SK-N-SH treated with all-trans-retinoic acid at 6 μM for 48 hours (cell line): ENCODE results near the gene EPS8.

Experiments
- CSRNP3 ChIP-seq: fragments of 250-450 bp; sonication (Bioruptor Pico); IDR thresholded peaks from 2 replicates; pipeline ENCODE4 v1.5.1; 2021; ENCODE audit warnings: mild to moderate bottlenecking, moderate library complexity
- ZC3H10 ChIP-seq: fragments of 250-450 bp; sonication (Bioruptor Pico); IDR thresholded peaks from 2 replicates; pipeline ENCODE4 v1.5.1; 2021; ENCODE audit warnings: mild to moderate bottlenecking, moderate library complexity
- ZNF70 ChIP-seq: fragments of 450-650 bp; formaldehyde crosslinking; IDR thresholded peaks from 2 replicates; pipeline ENCODE4 v1.5.0; 2020; ENCODE audit warnings: mild to moderate bottlenecking, moderate library complexity

GRCh38 chr12:15649347-15649746 lies 139.8 kb downstream of the EPS8 start:
- no peak for TF ChIP-seq CSRNP3 (CRISPR knock-in tag)
- no peak for TF ChIP-seq ZC3H10 (CRISPR knock-in tag)
- TF ChIP-seq ZNF70 (CRISPR knock-in tag): no peak
